A549 (cell line): Measurements from ENCODE around the gene PLIN4. TPM values are rescaled to one million over a fixed set of nuclear protein-coding genes. Genes with fewer than 3 reads are reported as not detected.

Experiments used
- ATAC-seq, 2 experiments: fragments of 200-7000 bp in 1 of 2; fragments of >200 bp in 1 of 2; cut with Nextera tagmentation in 1 of 2; cut with Tn5 transposase in 1 of 2; 3 replicates each; pipeline versions ENCODE4 v1.8.0 to v1.9.1; 2018 to 2020; ENCODE audit warnings: mild to moderate bottlenecking in 1 of 2, moderate library complexity in 1 of 2
- CTCF ChIA-PET: fragments of 300-600 bp; sonication (Branson Sonifier 250); formaldehyde crosslinking; extraction: SDS; loops from one replicate; lab custom pipeline; 2021; ENCODE audit warnings: antibody characterized with exemption, inconsistent platforms; lab: Yijun Ruan, JAX
- POLR2A ChIA-PET: fragments of 350-600 bp; formaldehyde crosslinking; extraction: SDS; loops from one replicate; lab custom pipeline; 2021; ENCODE audit warnings: antibody characterized with exemption, inconsistent platforms; lab: Yijun Ruan, JAX
- DNase-seq, 2 experiments: peaks; one replicate each; pipeline versions ENCODE4 v3.0.0 to v3.0.0-alpha.2; 2011 to 2016; ENCODE audit warnings: low read depth in 1 of 2, low spot score in 1 of 2
- FAIRE-seq: peaks from 2 replicates; lab custom pipeline; 2011; peaks lifted over from hg19 to GRCh38; lab: Jason Lieb, UNC
- H3K27ac ChIP-seq, 2 experiments: fragments of >200 bp; sonication (Bioruptor Twin); formaldehyde crosslinking; 3 replicates each; pipeline ENCODE4 v1.5.1; 2016 to 2017
- H3K4me1 ChIP-seq: fragments of >200 bp; sonication (Bioruptor Twin); formaldehyde crosslinking; 3 replicates; pipeline ENCODE4 v1.6.1; 2016
- H3K4me2 ChIP-seq: fragments of >200 bp; sonication (Bioruptor Twin); formaldehyde crosslinking; 3 replicates; pipeline ENCODE4 v1.6.1; 2016
- H3K4me3 ChIP-seq: fragments of >200 bp; sonication (Bioruptor Twin); formaldehyde crosslinking; 3 replicates; pipeline ENCODE4 v1.5.1; 2016
- H3K9me3 ChIP-seq: fragments of >200 bp; sonication (Bioruptor Twin); formaldehyde crosslinking; 3 replicates; pipeline ENCODE4 v1.6.1; 2016
- BHLHE40 ChIP-seq: IDR thresholded peaks from 2 replicates; pipeline ENCODE4 v1.6.1; 2012; ENCODE audit warnings: low read depth, low read length, inconsistent platforms
- CTCF ChIP-seq: fragments of >200 bp; sonication (Bioruptor Twin); formaldehyde crosslinking; IDR thresholded peaks from 3 replicates; pipeline ENCODE4 v1.5.1; 2016
- E2F6 ChIP-seq: IDR thresholded peaks from 2 replicates; pipeline ENCODE4 v1.6.1; 2012; ENCODE audit warnings: low read depth, borderline replicate concordance
- EHMT2 ChIP-seq: fragments of 200-600 bp; sonication (generic); IDR thresholded peaks from 2 replicates; pipeline ENCODE4 v1.6.1; 2016; ENCODE audit warnings: antibody characterized with exemption, low read depth, mild to moderate bottlenecking, moderate library complexity
- FOSL2 ChIP-seq, 2 experiments: fragments of 450-650 bp in 1 of 2; fragments of >200 bp in 1 of 2; sonication (Bioruptor Twin) in 1 of 2; formaldehyde crosslinking; IDR thresholded peaks; 2 replicates each; pipeline versions ENCODE4 v1.5.0 to v1.6.1; 2016 to 2020; ENCODE audit warnings: mild to moderate bottlenecking in 1 of 2, moderate library complexity in 1 of 2
- GATA3 ChIP-seq: IDR thresholded peaks from 2 replicates; pipeline ENCODE4 v1.6.1; 2012; ENCODE audit warnings: borderline replicate concordance
- HDAC2 ChIP-seq: fragments of 200-600 bp; sonication (generic); IDR thresholded peaks from 2 replicates; pipeline ENCODE4 v1.6.1; 2016
- HOXA7 ChIP-seq: fragments of 250-450 bp; sonication (Bioruptor Pico); IDR thresholded peaks from 2 replicates; pipeline ENCODE4 v1.5.0; 2020; ENCODE audit warnings: mild to moderate bottlenecking, moderate library complexity
- KDM1A ChIP-seq: fragments of 200-600 bp; sonication (generic); IDR thresholded peaks from 2 replicates; pipeline ENCODE4 v1.6.1; 2016; ENCODE audit warnings: low read depth, mild to moderate bottlenecking
- KDM5A ChIP-seq: fragments of 200-600 bp; sonication (generic); IDR thresholded peaks from 2 replicates; pipeline ENCODE4 v1.6.1; 2016; ENCODE audit warnings: antibody characterized with exemption, mild to moderate bottlenecking
- MYC ChIP-seq: IDR thresholded peaks from 2 replicates; pipeline ENCODE4 v1.6.1; 2012; ENCODE audit warnings: mild to moderate bottlenecking, inconsistent platforms, low read length, improper control_type of control experiment, borderline replicate concordance
- PHF8 ChIP-seq: fragments of 200-600 bp; sonication (generic); IDR thresholded peaks from 2 replicates; pipeline ENCODE4 v1.6.1; 2016; ENCODE audit warnings: low read depth, mild to moderate bottlenecking, antibody characterized with exemption, moderate library complexity, borderline replicate concordance
- RAD21 ChIP-seq, 2 experiments: fragments of >200 bp in 1 of 2; sonication (Bioruptor Twin) in 1 of 2; formaldehyde crosslinking in 1 of 2; IDR thresholded peaks in 1 of 2; conservative IDR thresholded peaks in 1 of 2; 2 replicates in 1 of 2; 3 replicates in 1 of 2; pipeline ENCODE4 v1.6.1; 2012 to 2018; ENCODE audit warnings: inconsistent platforms in 1 of 2
- SMC3 ChIP-seq: fragments of >200 bp; sonication (Bioruptor Twin); formaldehyde crosslinking; IDR thresholded peaks from 3 replicates; pipeline ENCODE4 v1.6.1; 2018; ENCODE audit warnings: inconsistent platforms
- ZSCAN20 ChIP-seq: fragments of 250-450 bp; sonication (Bioruptor Pico); IDR thresholded peaks from 2 replicates; pipeline ENCODE4 v1.8.0; 2022; ENCODE audit warnings: mild to moderate bottlenecking, moderate library complexity
- WGBS: methylation state at CpG from one replicate; pipeline ENCODE4 v1.1.6; 2017; ENCODE audit errors: missing lambda C conversion rate; 5-methylcytosine and 5-hydroxymethylcytosine counted together
- polyA plus RNA-seq, 4 experiments: library from polyadenylated mRNA; depleted of rRNA in 3 of 4; stranded (reverse); fragments of >200 nt; fragmentation: RNase III in 1 of 4; extraction: RNeasy Plus Mini Kit Qiagen cat#74134 plus additional on column Dnase treatment in 1 of 4; gene quantifications; 2 replicates in 3 of 4; 3 replicates in 1 of 4; pipeline ENCODE4 v1.2.3, GENCODE V29; 2011 to 2017
- TF ChIP-seq, protein P1 (sequence below): IDR thresholded peaks from 2 replicates; pipeline ENCODE4 v1.6.1; 2012

PLIN4 gene
- polyA plus RNA-seq, 2 of the 4 experiments (the other 2 are of a cell fraction) = 0.04 to 0.23 TPM

- no peaks in the 10 kb centered on the region for H3K9me3 ChIP-seq
- H3K4me1 ChIP-seq = no peaks in the 10 kb centered on the region
- no peak overlapping the region for H3K27ac ChIP-seq
- no peak overlapping the region for H3K4me3 ChIP-seq
- no peak for ATAC-seq
- 96% methylated on average over 15 of the region's 19 CpGs for WGBS
- TF ChIP-seq EHMT2 (no peak), BHLHE40 (no peak), PHF8 (no peak), HOXA7 (CRISPR knock-in tag) (no peak), E2F6 (no peak)
- POLR2A ChIA-PET = no interaction called here
- CTCF ChIA-PET = interaction anchor here (0.6 kb wide), 1 partner anchor 98 kb away, joined by 3 read pairs; no protein-coding TSS in a partner anchor
- H3K4me2 ChIP-seq = no peak overlapping the region
- FAIRE-seq = no peak
- DNase-seq = no peak
Measured at GRCh38 chr19:4483385-4483784, 34.9 kb downstream of the PLIN4 start.

- FAIRE-seq (no peak), DNase-seq (no peak)
- no peak overlapping the region for H3K27ac ChIP-seq
- 89% methylated on average over 34 of the region's 35 CpGs for WGBS
- no peak overlapping the region for H3K4me3 ChIP-seq
- POLR2A ChIA-PET = no interaction called here
- H3K9me3 ChIP-seq = no peaks in the 10 kb centered on the region
- H3K4me1 ChIP-seq = no peaks in the 10 kb centered on the region
- TF ChIP-seq PHF8 = no peak
- TF ChIP-seq RAD21 (conservative IDR thresholded peaks at IDR 0.05 in 1 of 2, IDR thresholded peaks at IDR 0.05 in 1 of 2) = no peak
- no peak for TF ChIP-seq KDM5A
- no peak for TF ChIP-seq FOSL2 (IDR thresholded peaks at IDR 0.05)
- no peak for TF ChIP-seq FOSL2 (CRISPR knock-in tag; IDR thresholded peaks at IDR 0.05)
- TF ChIP-seq MYC = no peak
- no peak for TF ChIP-seq BHLHE40
- TF ChIP-seq, all 56 proteins: peak for 0
- no peak overlapping the region for H3K4me2 ChIP-seq
- ATAC-seq = peak in 1 of 2 experiments; percentile 46; a peak in 3 of 6 replicates
- CTCF ChIA-PET = interaction anchor here (1.0 to 1.5 kb wide), 2 partner anchors 12 to 40 kb away, joined by 3 to 5 read pairs; no protein-coding TSS in a partner anchor
Measured at GRCh38 chr19:4482721-4483364, 35.4 kb downstream of the PLIN4 start.

GRCh38 chr19:4477034-4477801, 41.1 kb downstream of the PLIN4 start:
- POLR2A ChIA-PET = no interaction called here
- TF ChIP-seq GATA3 (no peak), ZSCAN20 (no peak), HDAC2 (no peak)
- TF ChIP-seq, all 56 proteins: peak for 0
- no peak overlapping the region for H3K27ac ChIP-seq
- ATAC-seq (no peak), FAIRE-seq (no peak), DNase-seq (no peak)
- no peak overlapping the region for H3K4me2 ChIP-seq
- 81% methylated on average over 7 of the region's 16 CpGs for WGBS
- H3K9me3 ChIP-seq = no peaks in the 10 kb centered on the region
- H3K4me3 ChIP-seq = no peak overlapping the region
- H3K4me1 ChIP-seq = peaks cover 15% of the 10 kb centered on the region
- CTCF ChIA-PET = no interaction called here

- H3K4me2 ChIP-seq = peak overlapping the region; percentile 95
- H3K9me3 ChIP-seq = no peaks in the 10 kb centered on the region
- no peak for FAIRE-seq
- ChIA-PET POLR2A (no interaction called here), CTCF (interaction anchor here (0.6 to 1.9 kb wide), 4 partner anchors 40 to 74 kb away, joined by 3 to 7 read pairs (median 6); partner anchors contain the start of gene SH3GL1)
- peak in 1 of 2 experiments; percentile 54 for DNase-seq
- H3K27ac ChIP-seq = peak overlapping the region in 1 of 2 experiments; percentile 99; a peak in 3 of 6 replicates
- peaks cover 15% of the 10 kb centered on the region for H3K4me1 ChIP-seq
- peak in 1 of 2 experiments; percentile 43; a peak in 3 of 6 replicates for ATAC-seq
- WGBS = 60% methylated on average over 9 of the region's 13 CpGs
- H3K4me3 ChIP-seq = peak overlapping the region; percentile 27; the same call in 1 of the 3 replicates
- TF ChIP-seq, protein P1, sequence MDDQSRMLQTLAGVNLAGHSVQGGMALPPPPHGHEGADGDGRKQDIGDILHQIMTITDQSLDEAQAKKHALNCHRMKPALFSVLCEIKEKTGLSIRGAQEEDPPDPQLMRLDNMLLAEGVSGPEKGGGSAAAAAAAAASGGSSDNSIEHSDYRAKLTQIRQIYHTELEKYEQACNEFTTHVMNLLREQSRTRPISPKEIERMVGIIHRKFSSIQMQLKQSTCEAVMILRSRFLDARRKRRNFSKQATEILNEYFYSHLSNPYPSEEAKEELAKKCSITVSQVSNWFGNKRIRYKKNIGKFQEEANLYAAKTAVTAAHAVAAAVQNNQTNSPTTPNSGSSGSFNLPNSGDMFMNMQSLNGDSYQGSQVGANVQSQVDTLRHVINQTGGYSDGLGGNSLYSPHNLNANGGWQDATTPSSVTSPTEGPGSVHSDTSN = peak; percentile 90
- no peak for TF ChIP-seq SMC3
- no peak for TF ChIP-seq KDM1A
- TF ChIP-seq E2F6 = no peak
- TF ChIP-seq CTCF = no peak
Measured at GRCh38 chr19:4474514-4475022, 43.7 kb downstream of the PLIN4 start.
